Medulla oblongata (tissue), 1 donor: ENCODE data around the gene CHN1.

Source experiments
- DNase-seq: peaks from one replicate; pipeline ENCODE4 v3.0.0-alpha.2; 2015; ENCODE audit errors: extremely low spot score

The CHN1 gene

GRCh38 chr2:174787487-174788205 is 217.5 kb downstream of the CHN1 start:
- DNase-seq = no peak

GRCh38 chr2:174786066-174786725 is 219.0 kb downstream of the CHN1 start:
- DNase-seq = no peak

- no peak for DNase-seq
Observed at GRCh38 chr2:174785481-174785880, 219.7 kb downstream of the CHN1 start.

- DNase-seq = no peak
Observed at GRCh38 chr2:174784909-174785308, 220.3 kb downstream of the CHN1 start.

GRCh38 chr2:174784316-174784715 is 220.9 kb downstream of the CHN1 start:
- DNase-seq = no peak

- DNase-seq = no peak
Observed at GRCh38 chr2:174781996-174782395, 223.2 kb downstream of the CHN1 start.

GRCh38 chr2:174781298-174781697 is 223.9 kb downstream of the CHN1 start:
- DNase-seq = no peak

- no peak for DNase-seq
Observed at GRCh38 chr2:174780856-174781255, 224.3 kb downstream of the CHN1 start.

GRCh38 chr2:174780191-174780840 is 224.9 kb downstream of the CHN1 start:
- DNase-seq = no peak

- DNase-seq = no peak
Observed at GRCh38 chr2:174779361-174779928, 225.7 kb downstream of the CHN1 start.

- DNase-seq = peak; percentile 42
Observed at GRCh38 chr2:174778085-174778981, 226.8 kb downstream of the CHN1 start.

- DNase-seq = no peak
Observed at GRCh38 chr2:174777347-174778084, 227.7 kb downstream of the CHN1 start.

GRCh38 chr2:174776675-174777074 is 228.5 kb downstream of the CHN1 start:
- no peak for DNase-seq

GRCh38 chr2:174776223-174776622 is 229.0 kb downstream of the CHN1 start:
- no peak for DNase-seq

GRCh38 chr2:174775571-174775980 is 229.6 kb downstream of the CHN1 start:
- DNase-seq = no peak

GRCh38 chr2:174774886-174775285 is 230.3 kb downstream of the CHN1 start:
- no peak for DNase-seq

- DNase-seq = no peak
Observed at GRCh38 chr2:174773215-174773614, 232.0 kb downstream of the CHN1 start.

GRCh38 chr2:174772472-174772801 is 232.7 kb downstream of the CHN1 start:
- DNase-seq = no peak

- peak; percentile 85 for DNase-seq
Observed at GRCh38 chr2:174771631-174772471, 233.3 kb downstream of the CHN1 start.

GRCh38 chr2:174771136-174771535 is 234.0 kb downstream of the CHN1 start:
- no peak for DNase-seq
